ENCODE data around the gene COQ2.

- TF ChIP-seq ZNF26 (tag by site-specific recombination; IDR thresholded peaks at IDR 0.05): no peak
- no peak for TF ChIP-seq PRDM1 (tag by site-specific recombination; IDR thresholded peaks at IDR 0.05)
- TF ChIP-seq ZNF274 (IDR thresholded peaks at IDR 0.05; ENCODE audit: low read length): no peak
- TF ChIP-seq ZNF274 (tag by site-specific recombination; IDR thresholded peaks at IDR 0.05; ENCODE audit: borderline replicate concordance): no peak
- TF ChIP-seq ZNF18 (tag by site-specific recombination; IDR thresholded peaks at IDR 0.05): no peak
- TF ChIP-seq ZNF433 (tag by site-specific recombination; IDR thresholded peaks at IDR 0.05; ENCODE audit: low read depth): no peak
- no peak for TF ChIP-seq ZIC2 (tag by site-specific recombination; IDR thresholded peaks at IDR 0.05)
- TF ChIP-seq YY1 (tag by site-specific recombination; IDR thresholded peaks at IDR 0.05): no peak
- no peak for TF ChIP-seq ZBTB21 (tag by site-specific recombination; IDR thresholded peaks at IDR 0.05)
- no peak for TF ChIP-seq ZNF580 (tag by site-specific recombination; IDR thresholded peaks at IDR 0.05)
- TF ChIP-seq ZSCAN23 (tag by site-specific recombination; IDR thresholded peaks at IDR 0.05): no peak
- TF ChIP-seq ZNF624 (tag by site-specific recombination; IDR thresholded peaks at IDR 0.05): no peak
- no peak for TF ChIP-seq ZNF423 (tag by site-specific recombination; IDR thresholded peaks at IDR 0.05)
- no peak for TF ChIP-seq ZNF510 (tag by site-specific recombination; IDR thresholded peaks at IDR 0.05; ENCODE audit: insufficient replicate concordance)
Observed at GRCh38 chr4:83262682-83263081, 21.9 kb downstream of the COQ2 start.
